Measurements from ENCODE around the gene COL12A1. TPM values are rescaled to one million over a fixed set of nuclear protein-coding genes. Genes with fewer than 3 reads are reported as not detected.
A peak's percentile ranks its signal among the peaks of the same experiment; 100 is the strongest.

COL12A1 gene
- total RNA-seq, 4 donors from 2014 or later: 14.2 to 45.1 (median 32.3) TPM

DNA sequence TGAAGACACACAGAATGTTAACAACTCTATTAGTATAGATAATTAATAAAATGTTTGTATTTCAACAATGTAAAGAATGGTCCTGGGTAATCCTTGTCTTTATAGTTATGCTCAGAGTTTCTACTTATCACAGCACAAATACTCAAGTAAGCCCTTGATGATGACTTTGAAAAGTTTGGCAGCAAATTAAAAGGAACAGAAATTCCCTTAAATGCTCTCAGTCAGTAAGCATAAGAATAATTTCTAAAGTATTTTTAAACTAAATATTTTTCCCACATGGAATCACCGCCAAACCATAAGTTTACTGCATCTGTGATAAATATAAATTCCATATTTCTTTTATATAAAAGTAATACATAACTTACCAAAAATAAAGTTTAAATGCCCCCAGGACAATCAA lies 96.1 kb downstream of the COL12A1 start:
- WGBS, 2 donors (ENCODE audit: low coverage in 1 of 2): 85 to 100% methylated on average over 1 of the region's 1 CpG
- TF ChIP-seq, protein P1, sequence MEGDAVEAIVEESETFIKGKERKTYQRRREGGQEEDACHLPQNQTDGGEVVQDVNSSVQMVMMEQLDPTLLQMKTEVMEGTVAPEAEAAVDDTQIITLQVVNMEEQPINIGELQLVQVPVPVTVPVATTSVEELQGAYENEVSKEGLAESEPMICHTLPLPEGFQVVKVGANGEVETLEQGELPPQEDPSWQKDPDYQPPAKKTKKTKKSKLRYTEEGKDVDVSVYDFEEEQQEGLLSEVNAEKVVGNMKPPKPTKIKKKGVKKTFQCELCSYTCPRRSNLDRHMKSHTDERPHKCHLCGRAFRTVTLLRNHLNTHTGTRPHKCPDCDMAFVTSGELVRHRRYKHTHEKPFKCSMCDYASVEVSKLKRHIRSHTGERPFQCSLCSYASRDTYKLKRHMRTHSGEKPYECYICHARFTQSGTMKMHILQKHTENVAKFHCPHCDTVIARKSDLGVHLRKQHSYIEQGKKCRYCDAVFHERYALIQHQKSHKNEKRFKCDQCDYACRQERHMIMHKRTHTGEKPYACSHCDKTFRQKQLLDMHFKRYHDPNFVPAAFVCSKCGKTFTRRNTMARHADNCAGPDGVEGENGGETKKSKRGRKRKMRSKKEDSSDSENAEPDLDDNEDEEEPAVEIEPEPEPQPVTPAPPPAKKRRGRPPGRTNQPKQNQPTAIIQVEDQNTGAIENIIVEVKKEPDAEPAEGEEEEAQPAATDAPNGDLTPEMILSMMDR (IDR thresholded peaks at IDR 0.05): no peak
- TF ChIP-seq EP300 (IDR thresholded peaks at IDR 0.05; ENCODE audit: low read depth) (no peak), POLR2AphosphoS5 (IDR thresholded peaks at IDR 0.05) (no peak), POLR2A (IDR thresholded peaks at IDR 0.05) (no peak)
- H3K27ac ChIP-seq: no peak overlapping the region

DNA sequence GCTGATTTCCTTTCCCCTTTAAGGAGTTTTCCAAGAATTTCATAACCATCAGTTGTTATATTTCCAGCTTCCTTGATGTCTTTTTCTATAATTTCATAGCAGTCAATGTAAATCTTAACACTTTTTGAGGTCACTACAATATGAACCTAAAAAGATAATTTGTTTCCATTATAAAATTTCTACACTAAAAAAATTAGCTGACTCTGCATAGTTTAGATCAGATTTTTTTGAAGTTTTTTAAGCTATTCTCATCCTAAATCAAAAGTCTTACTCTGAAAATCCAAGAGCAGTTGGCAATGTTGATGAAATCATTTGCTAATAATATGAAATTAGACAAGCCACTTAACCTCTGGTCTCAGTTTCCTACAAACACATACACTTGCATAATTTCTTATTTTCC lies 96.8 kb downstream of the COL12A1 start:
- Histone ChIP-seq H3K4me3 (no peak overlapping the region), H3K4me1 (peaks cover 0 to under 1% (median 0%) of the 10 kb centered on the region in 4 donors), H3K9me3 (no peaks in the 10 kb centered on the region), H3K36me3 (no peaks in the 10 kb centered on the region), H3K27me3 (no peaks in the 10 kb centered on the region), H3K27ac (peak overlapping the region in 1 of 4 donors; percentile 0)
- DNase-seq: no peak
- in situ Hi-C loops (cut with MboI; ENCODE audit: low pct_ligation_motif_present in 1 of 4, low pct_unique_long_range_greater_than_20kb in 1 of 4, low sequenced_read_pairs in 3 of 4): no loop called here
- TF ChIP-seq POLR2A (IDR thresholded peaks at IDR 0.05) (no peak), POLR2AphosphoS5 (IDR thresholded peaks at IDR 0.05) (no peak), EP300 (IDR thresholded peaks at IDR 0.05; ENCODE audit: low read depth) (no peak)
- TF ChIP-seq, protein P1 (IDR thresholded peaks at IDR 0.05): no peak
- intact Hi-C loops (cut with DNase I; ENCODE audit: low total_unique reads): no loop called here

More for the DNA sequence above, 96.1 kb downstream of the COL12A1 start:
- H3K4me3 ChIP-seq: no peak overlapping the region
- in situ Hi-C loops (cut with MboI; ENCODE audit: low pct_ligation_motif_present in 1 of 4, low pct_unique_long_range_greater_than_20kb in 1 of 4, low sequenced_read_pairs in 3 of 4) (no loop called here), intact Hi-C loops (cut with DNase I; ENCODE audit: low total_unique reads) (no loop called here)
- DNase-seq: no peak
- no peaks in the 10 kb centered on the region for H3K27me3 ChIP-seq
- no peaks in the 10 kb centered on the region for H3K9me3 ChIP-seq
- H3K36me3 ChIP-seq: no peaks in the 10 kb centered on the region
- H3K4me1 ChIP-seq: peaks cover 0 to 8% (median 0%) of the 10 kb centered on the region in 4 donors

DNA sequence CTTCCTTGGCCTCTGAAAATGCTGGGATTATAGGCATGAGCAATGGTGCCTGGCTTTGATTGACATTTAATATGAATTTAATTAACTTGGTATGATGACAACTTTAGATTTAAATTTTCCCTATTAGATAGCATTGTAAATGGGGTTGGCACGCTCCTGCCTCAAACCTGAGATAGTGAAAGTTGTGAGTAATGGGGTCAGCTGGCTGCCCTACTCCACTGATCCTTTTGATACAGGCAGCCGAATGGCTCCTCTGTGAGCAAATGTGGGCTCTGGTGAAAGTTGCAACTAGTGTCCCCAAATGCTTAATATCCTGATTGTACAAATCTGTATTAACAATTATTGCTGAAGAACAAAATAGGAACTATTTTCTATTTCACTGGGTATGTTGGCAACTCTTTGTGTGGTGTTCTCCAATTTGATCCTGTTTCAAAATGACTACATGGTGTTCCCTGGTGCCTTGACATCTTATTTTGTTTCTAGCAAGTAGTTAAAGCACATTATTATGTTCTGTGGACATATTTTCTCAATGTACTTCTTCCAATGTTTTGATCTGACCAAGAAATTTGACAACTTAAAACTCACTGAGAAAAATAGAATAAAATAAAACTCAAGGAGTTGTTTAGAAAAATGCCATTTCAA lies 97.4 kb downstream of the COL12A1 start:
- no peaks in the 10 kb centered on the region for H3K36me3 ChIP-seq
- no peaks in the 10 kb centered on the region for H3K9me3 ChIP-seq
- 89 to 92% methylated on average over 2 of the region's 2 CpGs for WGBS, 2 donors (ENCODE audit: low coverage in 1 of 2)
- no peak for DNase-seq
- no peak overlapping the region for H3K4me3 ChIP-seq
- H3K27me3 ChIP-seq: no peaks in the 10 kb centered on the region
- no peaks in the 10 kb centered on the region for H3K4me1 ChIP-seq
- intact Hi-C loops (cut with DNase I; ENCODE audit: low total_unique reads): no loop called here
- no peak for TF ChIP-seq POLR2AphosphoS5 (IDR thresholded peaks at IDR 0.05)
- TF ChIP-seq POLR2A (IDR thresholded peaks at IDR 0.05): no peak
- TF ChIP-seq, protein P1 (IDR thresholded peaks at IDR 0.05): no peak
- TF ChIP-seq EP300 (IDR thresholded peaks at IDR 0.05; ENCODE audit: low read depth): no peak
- peak overlapping the region in 1 of 4 donors; percentile 4 for H3K27ac ChIP-seq
- in situ Hi-C loops (cut with MboI; ENCODE audit: low pct_ligation_motif_present in 1 of 4, low pct_unique_long_range_greater_than_20kb in 1 of 4, low sequenced_read_pairs in 3 of 4): no loop called here

- no peak for DNase-seq
- intact Hi-C loops (cut with DNase I; ENCODE audit: low total_unique reads) (no loop called here), in situ Hi-C loops (cut with MboI; ENCODE audit: low pct_ligation_motif_present in 1 of 4, low pct_unique_long_range_greater_than_20kb in 1 of 4, low sequenced_read_pairs in 3 of 4) (no loop called here)
- Histone ChIP-seq H3K4me1 (no peaks in the 10 kb centered on the region), H3K9me3 (no peaks in the 10 kb centered on the region), H3K27me3 (no peaks in the 10 kb centered on the region), H3K27ac (peak overlapping the region in 1 of 4 donors; percentile 4), H3K36me3 (no peaks in the 10 kb centered on the region), H3K4me3 (no peak overlapping the region)
- TF ChIP-seq POLR2AphosphoS5 (IDR thresholded peaks at IDR 0.05) (no peak), EP300 (IDR thresholded peaks at IDR 0.05; ENCODE audit: low read depth) (no peak), POLR2A (IDR thresholded peaks at IDR 0.05) (no peak)
- TF ChIP-seq, protein P1 (IDR thresholded peaks at IDR 0.05): no peak
Observed at GRCh38 chr6:75107913-75108312, 97.9 kb downstream of the COL12A1 start.

Data from transverse colon (tissue), 4 donors.